Measurements from ENCODE around the gene KIRREL3.

KIRREL3 gene

DNA sequence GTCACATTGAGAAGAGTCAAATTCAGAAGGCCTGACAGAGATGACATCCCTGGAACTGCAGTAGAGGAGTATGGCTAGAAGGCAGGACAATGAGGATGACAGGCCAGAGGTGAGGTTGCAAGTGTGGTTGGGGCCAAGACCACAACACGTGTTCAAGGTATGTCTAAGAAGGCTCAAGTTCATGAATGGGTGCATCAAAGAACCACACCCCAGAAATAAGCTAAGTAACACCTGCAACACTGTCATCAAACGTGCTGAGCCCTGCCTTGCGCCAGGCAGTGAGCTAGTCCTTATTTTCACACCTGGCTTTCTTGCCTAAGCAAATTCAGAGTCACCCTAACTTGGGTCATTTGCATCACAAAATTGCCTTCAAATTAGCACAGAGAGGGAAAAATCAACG is 313.6 kb downstream of the KIRREL3 start:
- no peak overlapping the region for H3K4me3 ChIP-seq (ENCODE audit: low read depth, low read length)
- TF ChIP-seq, protein P1, sequence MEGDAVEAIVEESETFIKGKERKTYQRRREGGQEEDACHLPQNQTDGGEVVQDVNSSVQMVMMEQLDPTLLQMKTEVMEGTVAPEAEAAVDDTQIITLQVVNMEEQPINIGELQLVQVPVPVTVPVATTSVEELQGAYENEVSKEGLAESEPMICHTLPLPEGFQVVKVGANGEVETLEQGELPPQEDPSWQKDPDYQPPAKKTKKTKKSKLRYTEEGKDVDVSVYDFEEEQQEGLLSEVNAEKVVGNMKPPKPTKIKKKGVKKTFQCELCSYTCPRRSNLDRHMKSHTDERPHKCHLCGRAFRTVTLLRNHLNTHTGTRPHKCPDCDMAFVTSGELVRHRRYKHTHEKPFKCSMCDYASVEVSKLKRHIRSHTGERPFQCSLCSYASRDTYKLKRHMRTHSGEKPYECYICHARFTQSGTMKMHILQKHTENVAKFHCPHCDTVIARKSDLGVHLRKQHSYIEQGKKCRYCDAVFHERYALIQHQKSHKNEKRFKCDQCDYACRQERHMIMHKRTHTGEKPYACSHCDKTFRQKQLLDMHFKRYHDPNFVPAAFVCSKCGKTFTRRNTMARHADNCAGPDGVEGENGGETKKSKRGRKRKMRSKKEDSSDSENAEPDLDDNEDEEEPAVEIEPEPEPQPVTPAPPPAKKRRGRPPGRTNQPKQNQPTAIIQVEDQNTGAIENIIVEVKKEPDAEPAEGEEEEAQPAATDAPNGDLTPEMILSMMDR (IDR thresholded peaks at IDR 0.05; ENCODE audit: low read depth, low read length): no peak

DNA sequence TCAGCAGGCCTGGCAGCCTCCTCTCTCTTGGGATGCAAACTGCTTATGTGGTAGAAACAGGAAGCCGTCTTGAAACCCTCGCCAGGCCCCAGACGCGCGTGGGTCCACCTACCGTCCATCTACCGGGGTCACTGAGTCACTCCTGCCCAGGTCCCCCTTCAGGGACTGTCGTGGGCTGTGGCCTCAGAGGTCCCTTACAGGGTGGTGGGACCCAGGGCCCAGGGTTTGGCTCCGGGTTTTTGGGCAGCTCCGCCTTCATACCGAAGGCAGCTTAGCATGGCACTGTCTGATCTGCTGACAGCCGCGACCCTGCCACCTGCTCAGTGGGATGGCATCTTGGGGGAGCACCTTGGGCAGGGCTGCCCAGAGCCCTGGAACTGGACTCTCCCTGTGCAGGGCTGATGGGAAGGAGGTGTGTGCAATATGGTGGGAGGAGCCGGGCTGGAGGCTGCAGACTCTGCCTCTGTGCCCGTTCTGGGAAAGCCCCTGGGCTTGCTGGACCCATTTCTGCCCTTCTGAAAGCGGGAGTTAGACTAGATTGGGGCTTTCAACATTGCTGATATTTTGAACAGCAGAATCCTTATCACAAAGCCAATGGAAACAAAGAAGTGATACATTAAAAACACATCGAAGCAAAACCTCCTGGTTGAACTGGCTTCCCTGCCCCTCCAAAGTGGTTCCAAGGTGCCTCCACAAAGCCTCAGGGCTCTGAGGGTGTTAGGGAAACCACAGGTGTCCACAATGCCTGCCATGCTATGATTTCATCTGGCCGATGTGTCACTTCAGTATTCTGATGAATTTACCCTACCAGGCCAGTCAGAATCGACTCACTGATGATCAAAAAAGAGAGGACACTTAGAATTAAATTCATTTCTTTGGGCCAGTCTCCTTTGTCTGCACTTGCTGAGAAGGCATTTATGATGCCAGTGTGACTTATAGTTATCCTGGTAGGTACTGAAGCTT is 316.5 kb downstream of the KIRREL3 start:
- TF ChIP-seq, protein P1 (IDR thresholded peaks at IDR 0.05; ENCODE audit: low read depth, low read length): no peak
- no peak overlapping the region for H3K4me3 ChIP-seq (ENCODE audit: low read depth, low read length)

DNA sequence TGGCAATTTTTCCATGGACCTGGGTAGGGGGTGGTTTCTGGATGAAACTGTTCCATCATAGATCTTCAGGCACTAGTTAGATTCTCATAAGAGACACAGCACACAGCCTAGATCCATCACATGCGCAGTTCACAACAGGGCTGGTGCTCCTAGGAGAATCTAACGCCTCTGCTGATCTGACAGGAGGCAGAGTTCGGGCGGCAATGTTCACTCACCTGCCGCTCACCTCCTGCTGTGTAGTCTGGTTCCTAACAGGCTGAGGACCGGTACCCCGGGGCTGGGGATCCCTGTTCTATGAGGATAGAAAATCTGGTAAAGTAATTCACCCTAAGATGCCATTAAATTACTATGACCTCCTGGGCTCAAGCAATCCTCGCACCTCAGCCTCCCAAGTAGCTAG is 318.0 kb downstream of the KIRREL3 start:
- TF ChIP-seq, protein P1 (IDR thresholded peaks at IDR 0.05; ENCODE audit: low read depth, low read length): no peak

DNA sequence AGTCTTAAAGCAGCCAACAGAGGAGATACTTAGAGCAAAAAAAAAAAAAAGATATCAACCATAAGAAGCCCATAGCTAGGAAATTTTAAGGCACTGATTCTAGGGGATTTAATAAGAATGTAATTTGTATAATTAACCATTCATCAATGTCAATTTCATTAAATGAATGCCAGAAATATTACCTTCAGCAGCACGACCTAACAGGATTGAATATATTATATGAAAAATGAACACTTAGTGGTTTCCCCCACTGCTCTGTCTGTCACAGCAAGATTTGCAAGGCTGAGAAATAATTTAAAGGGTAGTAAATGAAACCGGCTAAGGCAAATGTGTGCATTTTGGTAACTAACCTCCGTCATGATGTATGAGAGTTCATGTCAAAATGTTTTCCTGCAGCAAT is 319.9 kb downstream of the KIRREL3 start:
- H3K4me3 ChIP-seq (ENCODE audit: low read depth, low read length): no peak overlapping the region
- TF ChIP-seq, protein P1 (IDR thresholded peaks at IDR 0.05; ENCODE audit: low read depth, low read length): no peak

More for the DNA sequence above, 318.0 kb downstream of the KIRREL3 start:
- H3K4me3 ChIP-seq (ENCODE audit: low read depth, low read length): no peak overlapping the region

DNA sequence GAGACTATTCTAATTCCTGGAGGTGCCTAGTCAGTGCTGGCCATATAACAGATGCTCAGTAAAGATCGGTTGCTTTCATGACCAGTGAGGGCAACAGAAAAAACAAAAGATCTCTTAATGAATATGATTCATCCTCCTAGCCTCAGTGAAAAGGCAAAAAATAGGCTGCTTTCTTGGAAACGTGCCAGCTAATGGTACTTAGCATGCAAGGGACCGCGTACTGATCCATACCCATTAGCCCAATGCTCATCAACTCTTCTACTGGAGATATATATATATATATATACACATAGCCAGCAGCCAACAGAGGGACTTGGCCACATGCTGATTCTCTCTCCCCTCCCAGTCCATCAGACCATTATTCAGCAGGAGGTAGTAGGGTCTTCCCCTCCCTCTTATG is 320.4 kb downstream of the KIRREL3 start:
- TF ChIP-seq, protein P1 (IDR thresholded peaks at IDR 0.05; ENCODE audit: low read depth, low read length): no peak
- H3K4me3 ChIP-seq (ENCODE audit: low read depth, low read length): no peak overlapping the region

DNA sequence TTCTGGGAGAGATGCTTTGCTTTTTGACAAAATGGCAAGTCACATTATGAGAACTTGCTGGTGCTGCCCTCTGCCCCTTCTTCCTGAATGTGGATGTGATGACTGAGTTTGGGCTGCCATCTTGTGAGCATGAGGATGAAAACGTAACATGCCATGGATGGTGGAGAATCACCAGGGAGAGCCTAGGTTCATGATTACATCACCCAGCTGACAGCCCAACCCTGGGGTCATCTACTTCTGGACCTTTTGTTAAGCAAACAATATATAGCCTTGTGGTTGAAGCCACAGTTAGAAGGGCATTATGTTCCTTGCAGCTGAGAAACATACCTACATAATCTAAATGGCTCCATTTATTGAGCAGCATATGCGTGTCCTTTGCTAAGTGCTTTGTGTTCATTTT is 321.5 kb downstream of the KIRREL3 start:
- H3K4me3 ChIP-seq (ENCODE audit: low read depth, low read length): no peak overlapping the region
- TF ChIP-seq, protein P1 (IDR thresholded peaks at IDR 0.05; ENCODE audit: low read depth, low read length): no peak

DNA sequence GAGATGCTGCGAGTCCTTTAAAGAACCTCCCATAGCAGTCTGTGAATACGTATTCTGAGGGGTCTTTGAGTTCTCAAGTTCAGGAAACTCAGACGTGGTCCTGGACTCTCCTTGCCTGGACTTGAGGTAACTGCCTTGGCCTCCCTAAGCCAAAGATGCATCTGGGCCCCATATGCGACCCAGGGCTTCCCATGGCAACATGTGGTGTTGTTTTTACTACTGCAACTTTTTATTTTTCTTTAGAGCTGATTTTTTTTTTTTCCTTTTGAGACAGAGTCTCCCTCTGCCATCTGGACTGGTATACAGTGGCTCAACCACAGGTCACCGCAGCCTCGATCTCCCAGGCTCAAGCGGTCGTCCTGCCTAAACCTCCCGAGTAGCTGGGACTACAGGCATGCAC is 324.0 kb downstream of the KIRREL3 start:
- TF ChIP-seq, protein P1 (IDR thresholded peaks at IDR 0.05; ENCODE audit: low read depth, low read length): no peak
- no peak overlapping the region for H3K4me3 ChIP-seq (ENCODE audit: low read depth, low read length)

All from WI38 (cell line).